ENCODE results near the gene GPC6.

DNA sequence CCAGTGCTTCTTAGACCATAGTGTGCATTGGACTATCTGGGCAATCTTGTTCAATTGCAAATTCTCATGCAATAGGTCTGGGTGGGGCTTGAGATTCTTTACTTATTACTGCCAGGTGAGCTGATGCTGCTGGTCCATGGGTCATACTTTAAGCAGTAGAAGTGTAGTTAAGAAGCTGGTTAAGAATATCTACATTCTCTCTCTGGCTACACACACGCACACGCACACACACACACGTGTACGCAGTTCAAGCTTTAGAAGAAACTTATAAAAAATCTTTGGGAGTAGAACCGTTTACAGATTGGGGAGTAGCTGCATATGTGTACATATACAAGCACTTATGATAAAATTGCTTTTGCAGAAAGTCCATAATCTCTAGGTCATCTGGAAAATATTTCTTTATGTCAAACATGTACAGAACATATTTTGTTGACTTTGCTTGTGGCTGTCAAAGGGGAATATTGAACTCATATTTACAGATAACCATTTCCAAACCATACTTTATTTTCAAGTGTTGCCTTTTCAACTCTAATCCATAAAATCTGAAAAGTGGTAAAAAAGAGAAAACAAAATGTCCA, 99.7 kb downstream of the GPC6 start:
- TF ChIP-seq CTCF (IDR thresholded peaks at IDR 0.05; ENCODE audit: poor library complexity): no peak
- TF ChIP-seq EZH2phosphoT487 (IDR thresholded peaks at IDR 0.05; ENCODE audit: low read depth, severe bottlenecking, unreplicated experiment): no peak
- TF ChIP-seq EZH2 (IDR thresholded peaks at IDR 0.05; ENCODE audit: borderline replicate concordance): no peak
